Duodenal mucosa (tissue), 2 donors: ENCODE results near the gene PKM.

Experiments
- H3K27ac ChIP-seq: one replicate; pipeline ENCODE4 v1.7.0; 2013; ENCODE audit warnings: low read depth, low read length
- H3K27me3 ChIP-seq, 2 donors: one replicate each; pipeline ENCODE4 v1.7.0; 2013; ENCODE audit warnings: low read length in 2 of 2, control low read depth in 1 of 2; ENCODE audit not compliant: insufficient read depth in 2 of 2, control insufficient read depth in 1 of 2
- H3K36me3 ChIP-seq, 2 donors: one replicate each; pipeline ENCODE4 v1.7.0; 2013; ENCODE audit warnings: low read length in 2 of 2, control low read depth in 1 of 2; ENCODE audit not compliant: insufficient read depth in 2 of 2, control insufficient read depth in 1 of 2
- H3K4me1 ChIP-seq, 2 donors: one replicate each; pipeline ENCODE4 v1.7.0; 2013; ENCODE audit warnings: low read length in 2 of 2, control low read depth in 1 of 2; ENCODE audit not compliant: insufficient read depth in 2 of 2, control insufficient read depth in 1 of 2
- H3K4me3 ChIP-seq, 2 donors: one replicate each; pipeline ENCODE4 v1.7.0; 2013; ENCODE audit warnings: low read length in 2 of 2, low read depth in 1 of 2
- H3K9ac ChIP-seq, 2 donors: one replicate each; pipeline ENCODE4 v1.7.0; 2013; ENCODE audit warnings: low read length in 2 of 2, low read depth in 1 of 2
- H3K9me3 ChIP-seq, 2 donors: one replicate each; pipeline ENCODE4 v1.7.0; 2013; ENCODE audit warnings: low read length in 2 of 2, control low read depth in 1 of 2; ENCODE audit not compliant: control insufficient read depth in 1 of 2

Gene PKM

GRCh38 chr15:72223278-72223677 is 7.7 kb downstream of the PKM start:
- Histone ChIP-seq H3K36me3 (peaks cover 6 to 47% of the 10 kb centered on the region in 2 donors), H3K27ac (no peak overlapping the region), H3K9ac (no peak overlapping the region), H3K27me3 (no peaks in the 10 kb centered on the region), H3K9me3 (no peaks in the 10 kb centered on the region), H3K4me3 (no peak overlapping the region), H3K4me1 (peaks cover 34 to 35% of the 10 kb centered on the region in 2 donors)

GRCh38 chr15:72222393-72222792 is 8.6 kb downstream of the PKM start:
- Histone ChIP-seq H3K27me3 (no peaks in the 10 kb centered on the region), H3K9ac (no peak overlapping the region), H3K36me3 (peaks cover 10 to 53% of the 10 kb centered on the region in 2 donors), H3K4me3 (no peak overlapping the region), H3K4me1 (peaks cover 28 to 34% of the 10 kb centered on the region in 2 donors), H3K27ac (no peak overlapping the region), H3K9me3 (no peaks in the 10 kb centered on the region)

GRCh38 chr15:72220687-72221086 is 10.3 kb downstream of the PKM start:
- Histone ChIP-seq H3K9ac (no peak overlapping the region), H3K4me1 (peaks cover 19 to 23% of the 10 kb centered on the region in 2 donors), H3K27ac (no peak overlapping the region), H3K27me3 (no peaks in the 10 kb centered on the region), H3K36me3 (peaks cover 19 to 67% of the 10 kb centered on the region in 2 donors), H3K9me3 (no peaks in the 10 kb centered on the region), H3K4me3 (no peak overlapping the region)

GRCh38 chr15:72217216-72217615 is 13.8 kb downstream of the PKM start:
- H3K4me1 ChIP-seq = peaks cover 15 to 21% of the 10 kb centered on the region in 2 donors
- H3K36me3 ChIP-seq = peaks cover 27 to 74% of the 10 kb centered on the region in 2 donors
- H3K27me3 ChIP-seq = no peaks in the 10 kb centered on the region
- no peaks in the 10 kb centered on the region for H3K9me3 ChIP-seq
- no peak overlapping the region for H3K27ac ChIP-seq
- no peak overlapping the region for H3K4me3 ChIP-seq
- H3K9ac ChIP-seq = no peak overlapping the region

GRCh38 chr15:72216079-72216478 is 14.9 kb downstream of the PKM start:
- H3K27me3 ChIP-seq = no peaks in the 10 kb centered on the region
- no peak overlapping the region for H3K9ac ChIP-seq
- peaks cover 13 to 22% of the 10 kb centered on the region in 2 donors for H3K4me1 ChIP-seq
- peaks cover 31 to 80% of the 10 kb centered on the region in 2 donors for H3K36me3 ChIP-seq
- H3K4me3 ChIP-seq = no peak overlapping the region
- no peak overlapping the region for H3K27ac ChIP-seq
- no peaks in the 10 kb centered on the region for H3K9me3 ChIP-seq

- Histone ChIP-seq H3K27me3 (no peaks in the 10 kb centered on the region), H3K9me3 (no peaks in the 10 kb centered on the region), H3K36me3 (peaks cover 76 to 93% of the 10 kb centered on the region in 2 donors), H3K4me1 (peaks cover 4 to 10% of the 10 kb centered on the region in 2 donors), H3K4me3 (no peak overlapping the region), H3K9ac (no peak overlapping the region), H3K27ac (no peak overlapping the region)
Observed at GRCh38 chr15:72207558-72208085, 23.4 kb downstream of the PKM start.

- Histone ChIP-seq H3K36me3 (peaks cover 81 to 97% of the 10 kb centered on the region in 2 donors), H3K27ac (no peak overlapping the region), H3K9ac (no peak overlapping the region), H3K27me3 (no peaks in the 10 kb centered on the region), H3K4me3 (no peak overlapping the region), H3K4me1 (peaks cover 1 to 10% of the 10 kb centered on the region in 2 donors), H3K9me3 (no peaks in the 10 kb centered on the region)
Observed at GRCh38 chr15:72206677-72207000, 24.4 kb downstream of the PKM start.

GRCh38 chr15:72205896-72206676 is 24.9 kb downstream of the PKM start:
- Histone ChIP-seq H3K9me3 (no peaks in the 10 kb centered on the region), H3K4me1 (peaks cover 5 to 10% of the 10 kb centered on the region in 2 donors), H3K27me3 (no peaks in the 10 kb centered on the region), H3K9ac (no peak overlapping the region), H3K4me3 (no peak overlapping the region), H3K27ac (no peak overlapping the region), H3K36me3 (peaks cover 86 to 97% of the 10 kb centered on the region in 2 donors)

- H3K4me1 ChIP-seq = peaks cover 12 to 16% of the 10 kb centered on the region in 2 donors
- no peaks in the 10 kb centered on the region for H3K9me3 ChIP-seq
- peaks cover 84 to 98% of the 10 kb centered on the region in 2 donors for H3K36me3 ChIP-seq
- no peak overlapping the region for H3K9ac ChIP-seq
- no peak overlapping the region for H3K4me3 ChIP-seq
- H3K27ac ChIP-seq = no peak overlapping the region
- H3K27me3 ChIP-seq = no peaks in the 10 kb centered on the region
Observed at GRCh38 chr15:72205273-72205672, 25.7 kb downstream of the PKM start.

- Histone ChIP-seq H3K27me3 (no peaks in the 10 kb centered on the region), H3K36me3 (peaks cover 72 to 95% of the 10 kb centered on the region in 2 donors), H3K27ac (no peak overlapping the region), H3K9ac (no peak overlapping the region), H3K4me3 (no peak overlapping the region), H3K9me3 (no peaks in the 10 kb centered on the region), H3K4me1 (peaks cover 21 to 29% of the 10 kb centered on the region in 2 donors)
Observed at GRCh38 chr15:72203507-72203837, 27.5 kb downstream of the PKM start.
